GM12801 (cell line): Measurements from ENCODE around the gene SPAG16.

Source experiments
- CTCF ChIP-seq: IDR thresholded peaks from one replicate; pipeline ENCODE4 v1.5.1; 2011; ENCODE audit warnings: control low read depth; ENCODE audit not compliant: insufficient read length; ENCODE audit errors: extremely low read depth

SPAG16 gene

GRCh38 chr2:213995400-213996105 lies 711.3 kb downstream of the SPAG16 start:
- no peak for TF ChIP-seq CTCF

DNA sequence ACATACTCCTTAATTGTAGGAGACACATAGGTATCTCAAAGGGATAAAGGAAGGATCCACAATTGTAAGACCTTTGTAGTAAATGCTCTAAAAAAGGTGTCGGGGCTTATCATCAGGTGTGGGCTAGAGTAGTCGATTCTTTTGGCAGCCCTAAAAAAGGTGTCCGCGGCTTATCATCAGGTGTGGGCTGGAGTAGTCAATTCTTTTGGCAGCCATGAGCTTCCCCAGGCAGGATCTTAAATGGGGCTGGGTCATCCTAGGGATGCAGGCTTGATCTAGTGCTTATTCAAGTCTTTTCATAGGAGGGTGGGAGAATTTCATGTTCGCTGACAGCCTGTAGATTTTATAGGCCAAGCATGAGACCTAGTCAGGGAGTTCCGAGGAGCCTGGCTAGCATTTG lies 720.2 kb downstream of the SPAG16 start:
- TF ChIP-seq CTCF: no peak

GRCh38 chr2:214005337-214005736 lies 721.1 kb downstream of the SPAG16 start:
- no peak for TF ChIP-seq CTCF

DNA sequence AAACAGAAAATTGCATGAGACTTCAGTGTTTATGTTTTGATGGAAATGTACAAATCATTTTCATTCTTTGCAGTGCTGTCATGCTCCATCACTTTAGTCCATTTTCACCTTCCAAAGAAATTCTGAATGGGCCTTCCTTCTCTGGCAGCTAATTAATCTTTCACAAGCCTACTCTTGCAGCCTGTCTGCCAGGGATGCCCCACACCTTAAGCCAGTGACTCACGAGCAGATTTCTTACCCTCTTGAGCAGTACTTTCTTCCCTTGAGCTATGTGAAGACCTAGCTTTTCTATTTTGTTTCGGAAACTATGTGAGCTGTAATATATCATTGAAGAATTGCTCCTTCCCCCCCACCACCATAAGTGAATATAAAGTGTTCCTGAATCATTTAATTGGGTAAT lies 722.3 kb downstream of the SPAG16 start:
- no peak for TF ChIP-seq CTCF

- TF ChIP-seq CTCF: no peak
Measured at GRCh38 chr2:214011676-214012075, 727.4 kb downstream of the SPAG16 start.

GRCh38 chr2:214014551-214015220 lies 730.4 kb downstream of the SPAG16 start:
- TF ChIP-seq CTCF: no peak

- TF ChIP-seq CTCF: no peak
Measured at GRCh38 chr2:214019229-214019972, 735.1 kb downstream of the SPAG16 start.
